Stimulated activated effector memory CD8-positive, alpha-beta T cell treated with anti-CD3 and anti-CD28 coated beads, Interleukin-12 subunit alpha, Interleukin-12 subunit beta, amount 100 ng/mL, for 72 hours (primary cell): ENCODE measurements around the gene ADGRA1.
A peak's percentile ranks its signal among the peaks of the same experiment; 100 is the strongest.
"Not testable (repeated sequence)": the region's sequence is repeated elsewhere in the genome, so short reads cannot be mapped to it uniquely, and the experiment has no call there.

Experiments
- ATAC-seq: fragments of 150-1000 bp; cut with Tn5 transposase; 2 replicates; pipeline ENCODE4 v1.10.0; 2021
- DNase-seq, 2 donors: peaks; one replicate each; pipeline ENCODE4 v3.0.0; 2021 to 2022; ENCODE audit warnings: low spot score in 2 of 2
- H3K27ac Mint-ChIP-seq: one replicate; pipeline ENCODE4 v1.8.0; 2022; ENCODE audit warnings: mild to moderate bottlenecking, mixed read lengths
- H3K36me3 Mint-ChIP-seq: one replicate; pipeline ENCODE4 v1.8.0; 2022; ENCODE audit warnings: mild to moderate bottlenecking, mixed read lengths
- H3K4me1 Mint-ChIP-seq: one replicate; pipeline ENCODE4 v1.8.0; 2022; ENCODE audit warnings: mixed read lengths
- H3K4me3 Mint-ChIP-seq: one replicate; pipeline ENCODE4 v1.8.0; 2022; ENCODE audit warnings: mild to moderate bottlenecking, mixed read lengths
- H3K9me3 Mint-ChIP-seq: one replicate; pipeline ENCODE4 v1.8.0; 2022; ENCODE audit warnings: mixed read lengths

ADGRA1 gene

DNA sequence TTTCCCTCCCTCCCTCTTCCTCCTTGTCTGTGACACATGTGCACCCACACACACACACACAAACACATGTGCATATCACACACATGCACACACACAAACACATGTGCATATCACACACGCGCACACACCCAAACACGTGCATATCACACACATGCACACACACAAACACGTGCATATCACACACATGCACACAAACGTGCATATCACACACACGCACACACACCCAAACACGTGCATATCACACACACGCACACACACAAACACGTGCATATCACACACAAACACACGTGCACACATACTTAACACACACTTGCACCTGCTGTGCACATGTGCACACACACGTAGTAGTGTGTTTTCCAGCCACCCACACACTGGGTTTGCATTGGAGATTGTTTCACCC, 42.9 kb downstream of the ADGRA1 start:
- Mint-ChIP-seq H3K4me3 (no peak overlapping the region), H3K36me3 (no peaks in the 10 kb centered on the region), H3K27ac (no peak overlapping the region), H3K4me1 (no peaks in the 10 kb centered on the region), H3K9me3 (no peaks in the 10 kb centered on the region)
- ATAC-seq (no peak), DNase-seq (no peak)

DNA sequence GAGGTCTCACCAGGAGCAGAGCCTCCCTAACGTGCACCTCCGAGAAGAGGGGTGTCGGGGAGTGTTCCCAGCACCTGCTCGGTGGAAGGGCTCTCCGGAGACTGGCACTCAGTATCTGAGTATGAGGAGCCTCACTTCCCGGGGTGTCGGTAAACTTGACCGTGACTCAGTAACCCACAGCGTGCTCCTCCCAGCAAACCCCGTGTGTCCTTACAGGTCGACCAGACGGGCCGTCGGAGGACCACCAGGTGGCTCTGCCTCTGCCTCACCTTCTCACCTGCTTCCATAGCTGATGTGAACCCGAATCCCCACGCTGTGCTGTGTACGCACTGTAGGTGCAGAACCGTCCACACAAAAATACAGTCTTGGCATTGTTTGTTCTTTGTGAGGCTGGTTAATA, 43.3 kb downstream of the ADGRA1 start:
- DNase-seq (no peak), ATAC-seq (no peak)
- Mint-ChIP-seq H3K36me3 (no peaks in the 10 kb centered on the region), H3K9me3 (no peaks in the 10 kb centered on the region), H3K4me3 (no peak overlapping the region), H3K4me1 (no peaks in the 10 kb centered on the region), H3K27ac (no peak overlapping the region)

DNA sequence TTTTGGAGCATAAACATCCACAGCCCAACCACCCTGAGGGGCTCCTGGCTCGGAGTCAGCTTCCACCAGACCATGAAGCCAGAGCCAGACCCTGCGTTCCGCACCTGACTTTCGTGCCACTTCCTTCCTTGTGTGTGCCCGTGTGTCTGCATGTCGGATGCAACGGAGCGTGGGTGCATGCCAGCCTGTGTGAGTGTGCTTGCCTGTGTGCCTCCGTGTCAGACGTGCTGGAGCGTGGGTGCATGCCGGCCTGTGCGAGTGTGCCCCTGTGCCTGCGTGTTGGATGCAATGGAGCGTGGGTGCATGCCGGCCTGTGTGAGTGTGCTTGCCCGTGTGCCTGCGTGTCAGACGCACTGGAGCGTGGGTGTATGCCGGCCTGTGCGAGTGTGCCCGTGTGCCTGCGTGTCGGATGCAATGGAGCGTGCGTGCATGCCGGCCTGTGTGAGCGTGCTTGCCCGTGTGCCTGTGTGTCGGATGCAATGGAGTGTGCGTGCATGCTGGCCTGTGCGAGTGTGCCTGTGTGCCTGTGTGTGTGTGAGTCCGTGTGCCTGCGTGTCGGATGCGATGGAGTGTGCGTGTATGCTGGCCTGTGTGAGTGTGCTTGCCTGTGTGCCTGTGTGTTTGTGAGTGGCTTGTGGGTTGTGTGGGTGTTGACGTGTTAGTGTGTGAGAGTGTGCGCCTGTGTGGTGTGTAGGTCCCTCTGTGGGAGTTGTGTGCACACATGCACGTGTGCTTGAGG, 44.2 kb downstream of the ADGRA1 start:
- ATAC-seq (no peak), DNase-seq (no peak)
- no peaks in the 10 kb centered on the region for H3K36me3 Mint-ChIP-seq
- H3K27ac Mint-ChIP-seq: no peak overlapping the region
- H3K9me3 Mint-ChIP-seq: no peaks in the 10 kb centered on the region
- H3K4me1 Mint-ChIP-seq: no peaks in the 10 kb centered on the region
- H3K4me3 Mint-ChIP-seq: no peak overlapping the region

DNA sequence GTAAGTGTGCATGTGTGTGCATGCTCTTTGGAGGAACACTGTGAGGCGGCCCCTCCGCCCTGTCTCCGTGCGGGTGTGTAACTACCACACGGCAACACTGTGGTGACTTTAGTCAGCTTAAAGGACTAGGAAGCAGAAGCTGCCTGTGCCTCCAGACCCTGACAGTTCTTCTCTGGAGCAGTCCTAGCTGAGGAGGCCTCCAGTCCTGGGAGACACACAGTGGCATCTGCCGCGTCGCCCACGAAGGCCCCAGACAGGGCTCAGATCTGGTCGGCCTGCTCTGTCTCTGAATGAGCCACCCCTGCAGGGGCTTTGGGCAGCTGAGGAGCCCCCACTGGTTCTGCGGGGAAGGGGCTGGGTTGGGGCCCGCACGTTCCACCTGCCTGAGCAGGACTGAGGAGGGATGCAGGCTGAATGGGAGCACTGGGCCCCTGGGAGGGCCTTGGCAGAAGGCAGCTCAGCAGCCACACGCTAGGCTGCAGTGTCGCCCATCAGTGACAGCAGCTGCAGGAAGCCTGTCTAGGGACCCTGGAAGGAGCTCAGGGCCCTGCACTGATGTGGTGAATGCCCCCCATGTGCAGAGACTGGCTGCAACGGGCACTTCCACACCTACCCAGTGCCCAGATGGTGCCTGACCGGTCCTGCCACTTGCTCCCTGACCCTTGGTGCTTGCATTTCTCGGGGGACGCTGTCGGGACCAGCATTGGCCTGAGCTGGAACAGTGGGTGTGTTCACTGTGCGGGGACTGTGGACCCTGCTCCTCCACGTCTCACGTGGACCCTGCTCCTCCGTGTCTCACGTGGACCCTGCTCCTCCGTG, 45.0 kb downstream of the ADGRA1 start:
- no peaks in the 10 kb centered on the region for H3K9me3 Mint-ChIP-seq
- no peak overlapping the region for H3K27ac Mint-ChIP-seq

DNA sequence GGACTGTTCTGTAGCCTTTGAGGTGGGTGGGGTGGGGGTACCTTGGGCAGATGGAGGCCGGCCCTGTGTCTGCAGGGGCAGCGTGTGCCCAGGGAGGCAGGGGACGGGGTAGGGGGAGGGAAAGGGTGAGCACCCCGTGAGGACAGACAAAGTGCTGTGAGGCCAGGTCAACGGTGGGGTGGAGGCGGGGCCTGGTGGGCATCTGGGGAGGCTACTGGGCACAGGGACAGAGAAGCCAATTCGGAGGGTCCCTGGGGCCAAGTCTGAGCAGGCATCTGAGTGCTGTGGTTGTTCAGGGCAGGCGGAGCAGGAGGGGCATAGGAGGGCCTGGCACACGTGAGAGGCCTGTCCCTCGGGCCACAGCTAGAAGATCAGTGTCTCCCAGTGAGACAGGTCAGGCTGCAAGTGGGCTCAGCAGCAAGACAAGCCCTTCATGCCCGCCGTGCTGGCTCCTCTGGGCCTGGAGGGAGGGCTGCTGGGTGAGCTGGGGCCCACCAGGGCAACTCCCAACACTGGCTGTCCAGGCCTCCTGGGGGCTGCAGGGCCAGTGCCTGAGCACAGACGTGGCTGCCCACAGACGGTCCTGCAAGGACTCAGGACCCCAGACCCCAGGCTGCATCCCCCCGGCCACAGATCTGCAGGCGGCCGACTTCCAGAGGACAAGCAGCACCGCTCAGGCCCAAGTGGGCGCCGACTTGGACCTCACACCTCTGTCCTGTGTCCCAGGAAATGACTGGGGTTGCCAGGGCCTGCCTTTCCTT, 45.9 kb downstream of the ADGRA1 start:
- DNase-seq (no peak), ATAC-seq (peak; percentile 9)
- Mint-ChIP-seq H3K4me3 (no peak overlapping the region), H3K4me1 (no peaks in the 10 kb centered on the region), H3K36me3 (no peaks in the 10 kb centered on the region), H3K27ac (no peak overlapping the region), H3K9me3 (no peaks in the 10 kb centered on the region)

More for the DNA sequence above, 45.0 kb downstream of the ADGRA1 start:
- Mint-ChIP-seq H3K4me3 (no peak overlapping the region), H3K4me1 (no peaks in the 10 kb centered on the region), H3K36me3 (no peaks in the 10 kb centered on the region)
- ATAC-seq (peak; percentile 12), DNase-seq (no peak)

DNA sequence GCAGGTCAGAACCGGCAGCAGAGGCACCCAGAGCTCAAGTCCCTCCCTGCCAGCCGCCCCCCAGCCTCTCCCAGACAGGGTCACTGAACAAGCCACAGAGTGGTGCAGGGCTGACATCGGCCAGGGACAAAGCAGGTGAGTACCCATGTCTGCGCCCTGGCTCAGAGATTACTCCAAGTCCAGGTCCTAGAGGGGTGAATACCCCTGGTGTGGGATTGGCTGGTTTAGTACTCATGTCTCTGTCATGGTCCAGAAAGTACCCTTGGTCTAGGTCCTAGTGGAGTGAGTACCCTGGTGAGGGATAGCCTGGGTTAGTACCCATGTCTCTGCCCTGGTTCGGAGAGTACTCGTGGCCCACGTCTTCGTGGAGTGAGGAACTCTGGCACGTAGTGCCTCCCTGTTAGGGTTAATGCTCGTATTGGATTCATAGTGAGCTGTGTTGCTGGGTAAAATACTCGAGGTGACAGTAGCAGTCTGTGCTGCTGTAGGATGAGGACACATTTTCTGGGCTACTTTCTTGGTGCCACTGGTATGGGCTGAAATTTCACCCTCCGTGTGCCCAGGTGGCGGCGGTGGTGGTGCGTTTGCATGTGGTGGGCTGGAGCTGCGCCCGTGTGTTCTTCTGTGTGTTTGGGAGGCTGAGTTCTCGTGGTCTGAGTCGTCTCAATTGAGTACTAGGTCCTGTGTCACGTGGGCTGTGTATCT, 46.8 kb downstream of the ADGRA1 start:
- H3K27ac Mint-ChIP-seq: no peak overlapping the region
- H3K4me1 Mint-ChIP-seq: no peaks in the 10 kb centered on the region
- peak; percentile 6 for ATAC-seq
- H3K4me3 Mint-ChIP-seq: no peak overlapping the region
- DNase-seq: no peak
- H3K9me3 Mint-ChIP-seq: no peaks in the 10 kb centered on the region
- no peaks in the 10 kb centered on the region for H3K36me3 Mint-ChIP-seq

DNA sequence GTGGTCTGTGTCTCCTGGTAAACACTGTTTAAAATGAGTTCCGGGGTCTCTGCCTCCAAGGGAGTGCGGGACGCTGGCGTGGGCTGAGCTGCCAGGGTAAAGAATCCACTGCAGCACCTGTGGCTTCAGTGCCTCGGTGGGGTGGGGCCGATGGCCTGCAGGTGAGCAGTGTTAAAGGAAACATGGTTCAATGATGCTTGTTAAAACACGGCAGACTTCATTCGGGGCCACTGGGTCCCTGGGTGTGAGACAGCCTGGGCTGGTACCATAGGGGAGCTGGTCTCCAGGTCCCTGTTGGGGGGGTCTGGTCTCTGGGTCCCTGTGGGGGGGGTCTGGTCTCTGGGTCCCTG, 47.4 kb downstream of the ADGRA1 start:
- ATAC-seq: no peak
- H3K4me1 Mint-ChIP-seq: no peaks in the 10 kb centered on the region
- H3K36me3 Mint-ChIP-seq: no peaks in the 10 kb centered on the region
- H3K27ac Mint-ChIP-seq: no peak overlapping the region
- H3K4me3 Mint-ChIP-seq: no peak overlapping the region
- no peaks in the 10 kb centered on the region for H3K9me3 Mint-ChIP-seq
- DNase-seq: no peak

DNA sequence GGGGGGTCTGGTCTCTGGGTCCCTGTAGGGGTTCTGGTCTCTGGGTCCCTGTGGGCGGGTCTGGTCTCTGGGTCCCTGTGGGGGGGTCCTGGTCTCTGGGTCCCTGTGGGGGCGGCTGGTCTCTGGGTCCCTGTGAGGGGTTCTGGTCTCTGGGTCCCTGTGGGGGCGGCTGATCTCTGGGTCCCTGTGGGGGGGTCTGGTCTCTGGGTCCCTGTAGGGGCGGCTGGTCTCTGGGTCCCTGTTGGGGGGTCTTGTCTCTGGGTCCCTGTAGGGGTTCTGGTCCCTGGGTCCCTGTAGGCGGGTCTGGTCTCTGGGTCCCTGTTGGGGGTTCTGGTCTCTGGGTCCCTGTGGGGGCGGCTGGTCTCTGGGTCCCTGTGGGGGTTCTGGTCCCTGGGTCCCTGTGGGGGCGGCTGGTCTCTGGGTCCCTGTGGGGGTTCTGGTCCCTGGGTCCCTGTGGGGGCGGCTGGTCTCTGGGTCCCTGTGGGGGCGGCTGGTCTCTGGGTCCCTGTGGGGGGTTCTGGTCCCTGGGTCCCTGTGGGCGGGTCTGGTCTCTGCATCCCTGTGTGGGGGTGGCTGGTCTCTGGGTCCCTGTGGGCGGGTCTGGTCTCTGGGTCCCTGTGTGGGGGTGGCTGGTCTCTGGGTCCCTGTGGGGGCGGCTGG, 49.9 kb downstream of the ADGRA1 start:
- not testable (repeated sequence) for DNase-seq, H3K27ac Mint-ChIP-seq, H3K9me3 Mint-ChIP-seq, ATAC-seq, H3K36me3 Mint-ChIP-seq, H3K4me3 Mint-ChIP-seq, H3K4me1 Mint-ChIP-seq

DNA sequence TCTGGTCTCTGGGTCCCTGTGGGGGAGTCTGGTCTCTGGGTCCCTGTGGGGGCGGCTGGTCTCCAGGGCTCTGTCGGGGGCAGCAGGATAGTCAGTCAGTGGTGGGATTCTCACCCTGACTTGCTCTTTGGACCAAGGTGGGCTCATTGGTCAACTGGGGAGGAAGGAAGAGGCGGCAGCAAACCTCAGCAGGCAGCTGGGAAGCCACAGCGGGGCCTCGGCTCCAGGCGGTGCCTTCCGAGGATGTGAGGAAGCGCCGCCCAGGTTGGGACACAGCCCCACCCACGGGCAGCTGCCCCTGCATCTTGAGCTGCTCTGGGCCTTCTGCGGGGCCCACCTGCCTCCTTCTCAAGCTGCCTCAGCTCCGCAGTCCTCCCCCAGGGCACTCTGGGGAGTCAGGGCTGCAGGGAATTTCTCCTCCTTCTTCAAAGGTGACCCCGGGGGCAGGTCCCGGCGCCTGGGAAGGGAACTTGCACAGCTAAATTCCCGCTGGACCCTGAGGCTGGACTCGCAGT, 51.9 kb downstream of the ADGRA1 start:
- no peak overlapping the region for H3K4me3 Mint-ChIP-seq
- peak in 1 of 2 donors; percentile 45 for DNase-seq
- H3K9me3 Mint-ChIP-seq: no peaks in the 10 kb centered on the region
- no peak overlapping the region for H3K27ac Mint-ChIP-seq
- ATAC-seq: no peak
- H3K36me3 Mint-ChIP-seq: no peaks in the 10 kb centered on the region
- peaks cover 8% of the 10 kb centered on the region for H3K4me1 Mint-ChIP-seq

DNA sequence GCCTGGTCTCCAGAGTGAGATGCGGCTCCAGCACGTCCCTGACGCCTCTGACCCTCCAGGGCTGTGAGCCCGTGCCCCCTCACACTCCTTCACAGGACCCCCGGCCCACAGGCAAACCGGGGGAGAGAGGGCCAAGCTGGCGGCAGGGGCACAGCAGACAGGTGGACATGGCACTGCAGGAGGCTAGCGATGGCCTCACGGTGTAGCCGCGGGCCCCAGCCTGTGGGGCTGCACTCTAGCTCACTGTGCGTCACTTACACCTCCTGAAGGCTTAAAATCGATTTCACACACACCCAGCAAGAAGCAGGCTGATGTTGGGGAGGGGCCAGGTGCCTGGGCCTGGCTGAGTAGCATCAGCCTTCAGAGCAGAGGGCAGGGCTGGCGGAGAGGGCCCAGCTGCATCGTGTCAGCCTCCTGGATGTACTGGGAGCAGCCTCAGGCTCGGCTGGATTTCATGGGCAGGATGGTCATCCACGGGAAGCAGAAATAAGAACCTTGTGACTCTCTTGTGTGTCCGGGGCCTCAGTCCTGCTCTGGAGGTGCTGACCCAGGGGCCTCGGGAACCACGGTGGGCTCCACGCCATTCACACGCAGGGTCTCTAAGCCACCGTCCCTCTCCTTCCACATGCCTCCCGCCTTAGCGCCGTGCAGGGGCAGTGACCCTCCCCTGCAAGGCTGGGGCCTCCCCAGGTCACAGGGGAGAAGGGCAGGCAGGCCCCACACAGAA, 52.9 kb downstream of the ADGRA1 start:
- peak in 1 of 2 donors; percentile 42 for DNase-seq
- Mint-ChIP-seq H3K4me3 (no peak overlapping the region), H3K36me3 (no peaks in the 10 kb centered on the region), H3K4me1 (peaks cover 10% of the 10 kb centered on the region), H3K9me3 (no peaks in the 10 kb centered on the region), H3K27ac (no peak overlapping the region)
- no peak for ATAC-seq

DNA sequence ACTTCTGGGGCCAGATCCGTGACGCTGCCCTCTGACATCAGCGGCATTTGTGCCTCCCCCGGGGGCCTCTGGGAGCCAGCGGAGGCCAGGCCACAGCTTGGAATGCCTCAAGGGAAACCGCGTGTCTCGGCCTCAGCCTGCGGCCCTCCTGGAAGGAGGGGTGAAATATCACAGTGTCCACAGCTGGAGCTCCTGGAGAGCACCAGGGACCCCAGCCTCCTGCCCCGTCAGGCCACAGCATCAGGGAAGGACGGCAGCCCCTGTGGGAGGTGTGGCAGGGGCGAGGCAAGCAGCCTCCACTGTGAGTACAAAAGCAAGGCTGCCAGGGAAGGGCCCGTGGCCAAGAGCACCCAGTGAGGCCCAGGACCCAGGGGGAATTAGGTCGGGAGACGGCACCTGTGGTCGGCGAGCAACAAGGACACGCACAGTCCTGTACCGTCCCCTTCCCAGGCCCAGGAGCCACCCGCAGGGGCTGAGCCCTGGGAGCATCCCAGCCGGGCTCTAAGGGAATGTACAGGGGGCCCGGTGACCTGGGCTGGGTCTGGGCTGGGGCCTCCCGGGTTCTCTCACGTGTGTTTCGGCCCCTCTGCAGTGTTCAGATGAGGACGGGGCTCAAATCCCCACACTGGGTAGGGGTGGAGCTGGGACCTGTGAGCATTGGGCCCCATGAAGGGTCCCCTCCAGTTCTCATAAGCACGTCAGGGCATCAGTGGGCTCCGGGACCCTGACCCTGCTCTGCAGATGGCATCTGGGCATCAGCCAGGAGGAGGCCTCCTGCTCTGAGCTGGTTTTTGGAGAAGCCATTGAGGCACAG, 53.6 kb downstream of the ADGRA1 start:
- Mint-ChIP-seq H3K36me3 (no peaks in the 10 kb centered on the region), H3K27ac (no peak overlapping the region), H3K9me3 (no peaks in the 10 kb centered on the region), H3K4me1 (peaks cover 10% of the 10 kb centered on the region), H3K4me3 (no peak overlapping the region)
- ATAC-seq (no peak), DNase-seq (peak in 1 of 2 donors; percentile 46)

DNA sequence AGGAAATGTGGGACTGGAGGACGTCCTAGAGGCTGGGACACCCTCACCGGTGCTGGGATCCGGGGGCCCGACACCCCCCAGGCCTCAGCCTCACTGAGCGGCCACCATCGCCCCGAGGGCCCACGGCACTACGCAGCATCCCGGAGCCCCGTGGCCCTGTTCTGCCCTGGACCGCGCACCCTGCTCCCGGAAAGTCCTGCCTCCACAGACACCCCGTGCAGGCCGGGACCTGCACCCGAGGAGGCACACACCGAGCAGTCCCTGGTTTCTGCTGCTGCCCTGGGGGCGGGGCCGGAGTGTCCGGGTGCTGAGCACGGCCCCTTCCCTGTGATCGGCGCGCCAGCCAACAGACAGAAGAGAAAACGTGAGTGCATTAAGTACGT, 54.2 kb downstream of the ADGRA1 start:
- ATAC-seq: no peak
- no peak for DNase-seq
- Mint-ChIP-seq H3K36me3 (no peaks in the 10 kb centered on the region), H3K9me3 (no peaks in the 10 kb centered on the region), H3K4me3 (no peak overlapping the region), H3K27ac (no peak overlapping the region), H3K4me1 (peaks cover 10% of the 10 kb centered on the region)

DNA sequence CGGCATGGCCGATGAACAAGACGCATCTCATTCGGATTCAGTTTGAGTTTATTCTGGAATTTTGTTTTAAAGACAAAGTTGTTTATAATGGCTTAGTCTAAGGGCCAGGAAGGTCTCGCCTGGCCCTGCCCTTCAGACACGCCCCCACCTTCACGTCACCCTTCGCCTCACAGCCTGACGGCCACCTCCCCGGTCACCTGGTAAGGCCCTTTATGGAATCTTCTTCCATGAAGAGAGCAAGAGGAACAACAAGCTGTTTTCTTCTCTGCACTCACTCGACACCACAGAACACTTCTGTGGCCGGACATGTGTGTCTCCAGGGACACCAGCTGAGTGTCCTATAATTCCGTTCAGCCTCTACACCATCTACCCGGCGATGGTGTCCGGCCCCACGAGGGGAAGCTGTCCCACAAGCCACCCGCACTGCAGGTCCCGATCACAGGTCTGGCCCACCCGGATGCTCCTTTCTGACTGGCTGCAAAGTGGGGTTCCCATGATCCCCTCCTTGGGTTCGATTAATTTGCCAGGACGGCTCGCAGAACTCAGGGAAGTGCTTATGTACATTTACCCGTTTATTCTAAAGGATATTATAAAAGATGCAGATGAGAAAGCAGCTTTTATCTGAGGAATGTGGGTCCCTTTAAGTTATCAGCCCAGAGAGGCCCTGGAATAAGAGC, 54.9 kb downstream of the ADGRA1 start:
- H3K36me3 Mint-ChIP-seq: no peaks in the 10 kb centered on the region
- peaks cover 10% of the 10 kb centered on the region for H3K4me1 Mint-ChIP-seq
- H3K27ac Mint-ChIP-seq: no peak overlapping the region
- DNase-seq (no peak), ATAC-seq (no peak)
- H3K4me3 Mint-ChIP-seq: no peak overlapping the region
- peaks cover 4% of the 10 kb centered on the region for H3K9me3 Mint-ChIP-seq
